SK-N-SH (cell line): ENCODE data around the gene NOXA1.

Experiments used
- EP300 ChIP-seq, 2 experiments: IDR thresholded peaks; 2 replicates each; pipeline versions ENCODE4 v1.4.0 to v1.6.1; 2012; ENCODE audit warnings: borderline replicate concordance in 1 of 2, low read depth in 1 of 2, low read length in 1 of 2
- TF ChIP-seq, protein P1 (sequence below): fragments of 200-600 bp; sonication (generic); IDR thresholded peaks from 2 replicates; pipeline ENCODE4 v1.6.1; 2017; ENCODE audit warnings: antibody characterized with exemption, mild to moderate bottlenecking, moderate library complexity

DNA sequence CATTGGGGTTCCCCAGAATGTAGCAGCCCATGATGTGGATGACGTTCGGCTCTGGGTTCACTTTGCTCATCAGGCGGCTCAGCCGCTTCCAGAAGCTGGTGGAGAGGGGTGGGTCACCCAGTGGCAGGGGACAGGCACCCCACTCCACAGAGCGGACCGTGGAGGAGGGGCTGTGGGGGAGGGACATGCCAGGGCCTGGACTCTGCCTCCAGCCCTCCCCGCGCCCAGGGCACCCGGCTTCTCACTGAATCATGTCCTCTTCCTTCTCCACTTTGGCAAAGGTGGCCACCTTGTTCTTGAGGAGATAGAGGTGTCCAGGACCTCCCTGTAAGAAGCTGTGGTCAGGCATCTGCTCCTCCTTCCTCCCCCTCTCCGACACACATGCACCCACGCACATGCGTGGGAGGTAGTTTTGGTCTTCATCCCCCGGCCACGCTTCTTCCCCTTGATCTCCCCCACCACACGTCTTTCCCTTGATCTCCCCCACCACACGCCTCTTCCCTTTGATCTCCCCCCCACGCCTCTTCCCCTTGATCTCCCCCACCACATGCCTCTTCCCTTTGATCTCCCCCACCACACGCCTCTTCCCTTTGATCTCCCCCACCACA is 26.8 kb downstream of the NOXA1 start:
- TF ChIP-seq, protein P1, sequence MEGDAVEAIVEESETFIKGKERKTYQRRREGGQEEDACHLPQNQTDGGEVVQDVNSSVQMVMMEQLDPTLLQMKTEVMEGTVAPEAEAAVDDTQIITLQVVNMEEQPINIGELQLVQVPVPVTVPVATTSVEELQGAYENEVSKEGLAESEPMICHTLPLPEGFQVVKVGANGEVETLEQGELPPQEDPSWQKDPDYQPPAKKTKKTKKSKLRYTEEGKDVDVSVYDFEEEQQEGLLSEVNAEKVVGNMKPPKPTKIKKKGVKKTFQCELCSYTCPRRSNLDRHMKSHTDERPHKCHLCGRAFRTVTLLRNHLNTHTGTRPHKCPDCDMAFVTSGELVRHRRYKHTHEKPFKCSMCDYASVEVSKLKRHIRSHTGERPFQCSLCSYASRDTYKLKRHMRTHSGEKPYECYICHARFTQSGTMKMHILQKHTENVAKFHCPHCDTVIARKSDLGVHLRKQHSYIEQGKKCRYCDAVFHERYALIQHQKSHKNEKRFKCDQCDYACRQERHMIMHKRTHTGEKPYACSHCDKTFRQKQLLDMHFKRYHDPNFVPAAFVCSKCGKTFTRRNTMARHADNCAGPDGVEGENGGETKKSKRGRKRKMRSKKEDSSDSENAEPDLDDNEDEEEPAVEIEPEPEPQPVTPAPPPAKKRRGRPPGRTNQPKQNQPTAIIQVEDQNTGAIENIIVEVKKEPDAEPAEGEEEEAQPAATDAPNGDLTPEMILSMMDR, result no peak
- no peak for TF ChIP-seq EP300 (IDR thresholded peaks at IDR 0.05; ENCODE audit: borderline replicate concordance in 1 of 2, low read depth in 1 of 2, low read length in 1 of 2)
